GM12872 (cell line): ENCODE measurements around the gene TOP1.
A peak's percentile ranks its signal among the peaks of the same experiment; 100 is the strongest.

ENCODE experiments used
- TF ChIP-seq, protein P1 (sequence below): IDR thresholded peaks from 3 replicates; pipeline ENCODE4 v1.5.1; 2011; ENCODE audit warnings: low read depth, mild to moderate bottlenecking, low read length, moderate library complexity; ENCODE audit not compliant: insufficient read depth

TOP1 gene

DNA sequence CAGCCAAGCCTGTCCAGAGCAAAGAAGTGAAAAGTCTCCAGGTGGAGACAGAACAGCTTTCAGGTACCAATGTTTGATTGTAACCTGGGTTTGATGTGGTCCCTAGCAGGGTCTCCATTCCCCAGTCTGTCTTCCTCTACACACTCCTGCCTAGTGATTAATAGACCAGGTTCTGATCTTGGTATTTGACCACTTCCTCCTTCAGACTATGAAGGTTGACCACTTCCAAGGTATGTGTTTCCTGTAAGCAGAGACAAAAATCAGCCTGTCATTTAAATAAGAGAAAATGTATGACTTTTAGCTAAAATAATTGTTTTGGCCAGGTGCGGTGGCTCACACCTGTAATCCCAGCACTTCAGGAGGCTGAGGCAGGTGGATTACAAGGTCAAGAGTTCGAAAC lies 41.8 kb upstream of the TOP1 start:
- TF ChIP-seq, protein P1, sequence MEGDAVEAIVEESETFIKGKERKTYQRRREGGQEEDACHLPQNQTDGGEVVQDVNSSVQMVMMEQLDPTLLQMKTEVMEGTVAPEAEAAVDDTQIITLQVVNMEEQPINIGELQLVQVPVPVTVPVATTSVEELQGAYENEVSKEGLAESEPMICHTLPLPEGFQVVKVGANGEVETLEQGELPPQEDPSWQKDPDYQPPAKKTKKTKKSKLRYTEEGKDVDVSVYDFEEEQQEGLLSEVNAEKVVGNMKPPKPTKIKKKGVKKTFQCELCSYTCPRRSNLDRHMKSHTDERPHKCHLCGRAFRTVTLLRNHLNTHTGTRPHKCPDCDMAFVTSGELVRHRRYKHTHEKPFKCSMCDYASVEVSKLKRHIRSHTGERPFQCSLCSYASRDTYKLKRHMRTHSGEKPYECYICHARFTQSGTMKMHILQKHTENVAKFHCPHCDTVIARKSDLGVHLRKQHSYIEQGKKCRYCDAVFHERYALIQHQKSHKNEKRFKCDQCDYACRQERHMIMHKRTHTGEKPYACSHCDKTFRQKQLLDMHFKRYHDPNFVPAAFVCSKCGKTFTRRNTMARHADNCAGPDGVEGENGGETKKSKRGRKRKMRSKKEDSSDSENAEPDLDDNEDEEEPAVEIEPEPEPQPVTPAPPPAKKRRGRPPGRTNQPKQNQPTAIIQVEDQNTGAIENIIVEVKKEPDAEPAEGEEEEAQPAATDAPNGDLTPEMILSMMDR, result no peak

DNA sequence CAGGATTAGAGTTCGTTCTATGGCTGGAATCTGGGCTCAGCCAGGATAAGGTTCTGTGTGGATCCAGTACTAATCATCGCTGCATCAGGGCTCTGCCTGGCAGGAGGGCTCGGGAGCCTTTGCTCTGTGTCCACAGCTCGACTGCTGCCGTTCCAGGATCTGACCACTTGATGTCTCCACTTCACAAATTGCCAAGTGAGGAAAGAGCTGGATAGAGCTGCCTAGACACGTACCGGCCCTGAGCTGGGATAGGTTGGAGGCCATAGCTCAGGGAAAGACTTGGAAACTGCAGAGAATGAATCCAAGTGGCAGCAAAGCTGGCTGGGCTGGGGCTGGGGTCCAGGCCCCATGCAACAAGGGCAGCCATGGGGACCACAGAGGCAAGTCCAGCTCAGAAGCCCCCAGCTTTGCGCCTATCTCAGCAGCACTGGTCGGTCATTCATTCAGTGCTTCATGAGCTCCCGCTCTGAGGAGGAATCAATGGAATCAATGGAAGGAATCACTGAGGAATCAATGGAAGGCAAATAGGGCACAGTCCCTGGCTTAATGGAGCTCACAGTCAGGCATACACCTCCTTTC lies 38.0 kb upstream of the TOP1 start:
- TF ChIP-seq, protein P1, result peak; percentile 95

DNA sequence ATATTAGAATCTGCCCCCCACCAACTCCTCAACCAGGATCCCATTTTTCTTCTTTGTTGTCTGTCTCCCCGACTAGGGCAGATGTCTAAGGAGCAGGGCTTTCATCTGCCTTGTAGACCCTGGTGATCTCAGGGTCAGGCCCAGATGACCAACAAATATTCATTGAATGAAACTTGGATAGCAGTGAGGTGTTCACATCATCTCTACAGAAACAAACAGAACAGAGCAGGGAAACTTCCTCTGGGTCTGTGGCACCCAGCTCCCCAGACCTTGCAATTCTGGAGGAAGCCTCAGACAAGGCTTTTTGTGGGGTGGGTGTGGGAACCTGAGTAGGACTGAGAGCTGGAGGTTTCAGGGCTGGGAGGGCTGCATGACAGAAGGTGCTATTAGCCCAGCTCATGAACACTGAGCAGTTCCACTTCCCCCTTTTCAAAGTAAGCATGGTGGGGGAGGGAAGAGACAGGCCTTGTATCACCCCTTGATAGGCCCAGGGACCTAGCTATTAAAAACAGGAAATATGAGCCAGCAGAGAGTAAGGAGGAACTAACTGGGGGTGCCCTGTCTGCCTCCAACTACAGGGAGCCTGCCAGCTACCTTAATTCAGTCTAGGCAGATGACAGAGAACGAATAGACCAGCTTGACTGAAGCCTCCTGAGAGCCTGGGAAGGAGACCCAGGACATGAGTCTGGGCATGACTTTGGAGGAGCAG lies 37.3 kb upstream of the TOP1 start:
- TF ChIP-seq, protein P1, result no peak

DNA sequence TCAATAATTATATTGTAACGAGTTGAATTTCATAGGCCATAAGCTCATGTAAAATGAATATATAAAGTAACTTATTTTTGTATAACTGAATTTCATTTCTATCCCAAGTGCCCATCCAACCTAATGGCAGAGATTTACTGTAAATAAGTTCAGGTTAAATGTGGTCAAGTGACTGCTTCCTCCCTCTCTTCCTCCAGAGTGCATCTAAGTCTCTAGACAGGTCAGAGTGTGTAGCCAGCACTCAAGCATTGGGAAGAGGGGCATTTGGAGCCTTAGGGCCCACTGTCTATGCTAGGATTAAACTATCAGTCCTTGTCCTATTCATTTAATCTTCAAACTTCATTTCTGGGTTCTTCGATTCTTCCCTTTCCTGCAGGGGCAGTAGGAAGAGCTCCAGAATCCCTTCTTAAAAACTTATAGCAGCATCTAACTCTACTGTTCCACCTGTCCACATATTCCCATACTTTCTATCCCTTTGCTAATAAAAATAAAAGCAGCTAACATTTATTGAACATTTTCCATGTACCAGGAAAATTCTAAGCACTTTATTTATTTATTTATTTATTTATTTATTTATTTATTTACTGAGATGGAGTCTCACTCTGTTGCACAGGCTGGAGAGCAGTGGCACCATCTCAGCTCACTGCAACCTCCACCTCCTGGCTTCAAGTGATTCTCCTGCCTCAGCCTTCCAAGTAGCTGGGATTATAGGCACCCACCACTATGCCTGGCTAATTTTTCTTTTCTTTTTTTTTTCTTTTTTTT lies 36.1 kb upstream of the TOP1 start:
- TF ChIP-seq, protein P1, result no peak

DNA sequence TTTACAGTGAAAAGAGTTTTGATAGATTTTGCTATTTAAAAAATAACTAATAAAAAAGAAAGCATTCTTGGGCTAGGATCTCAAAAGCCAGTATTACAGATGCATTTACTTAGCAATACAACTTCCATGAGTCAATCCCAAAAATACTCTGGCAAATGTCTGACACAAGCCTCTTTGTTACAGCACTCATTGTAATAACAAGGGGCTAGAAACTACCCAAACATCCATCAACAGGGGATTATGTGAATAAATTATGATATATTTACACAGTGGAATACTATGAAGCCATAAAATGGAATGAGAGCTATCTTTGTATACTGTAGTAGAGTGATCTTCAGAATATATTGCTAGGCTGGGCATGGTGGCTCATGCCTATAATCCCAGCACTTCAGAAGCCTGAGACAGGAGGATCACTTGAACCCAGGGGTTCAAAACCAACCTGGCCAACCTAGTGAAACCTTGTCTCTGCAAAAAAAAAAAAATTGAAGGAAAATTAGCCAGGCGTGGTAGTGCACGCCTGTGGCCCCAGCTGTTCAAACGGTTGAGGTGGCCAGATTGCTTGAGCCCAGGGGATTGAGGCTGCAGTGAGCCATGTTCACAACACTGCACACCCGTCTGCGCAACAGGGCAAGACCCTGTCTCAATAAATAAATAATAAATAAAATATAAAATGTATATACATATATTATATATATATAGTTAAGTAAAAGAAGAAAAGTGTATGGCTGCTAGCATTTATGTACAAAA lies 34.7 kb upstream of the TOP1 start:
- TF ChIP-seq, protein P1, result no peak

DNA sequence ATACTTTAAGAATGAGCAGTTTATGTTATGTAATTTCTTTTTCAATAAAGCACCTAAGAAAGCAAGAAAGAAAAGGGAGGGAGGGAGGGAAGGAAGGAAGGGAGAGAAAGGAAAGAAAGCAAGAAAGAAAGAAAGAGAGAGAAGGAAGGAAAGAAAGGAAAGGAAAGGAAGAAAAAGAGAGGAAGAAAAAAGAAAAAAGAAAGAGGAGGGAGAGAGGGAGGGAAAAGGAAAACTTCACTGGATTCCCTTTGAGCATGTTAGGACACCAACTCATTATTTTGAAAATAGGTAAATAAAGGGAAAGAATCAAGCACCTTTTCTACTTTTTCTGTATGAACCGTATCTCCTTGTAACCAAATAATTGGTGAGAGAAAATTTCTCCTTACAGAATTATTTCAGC lies 32.3 kb upstream of the TOP1 start:
- TF ChIP-seq, protein P1, result no peak

DNA sequence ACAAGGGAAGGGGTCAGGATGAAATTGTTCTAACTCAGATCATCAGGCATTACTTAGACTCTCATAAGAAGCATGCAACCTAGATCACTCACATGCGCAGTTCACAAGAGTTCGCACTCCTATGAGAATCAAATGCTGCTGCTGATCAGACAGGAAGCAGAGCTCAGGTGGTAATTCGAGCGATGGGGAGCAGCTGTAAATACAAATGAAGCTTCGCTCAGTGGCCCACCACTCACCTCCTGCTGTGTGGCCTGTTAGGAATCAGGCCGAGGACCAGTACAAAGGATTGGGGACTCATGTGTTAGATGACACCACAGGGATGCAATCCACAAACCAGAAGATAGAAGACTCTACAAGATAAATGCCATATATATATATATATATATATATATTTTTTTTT lies 31.5 kb upstream of the TOP1 start:
- TF ChIP-seq, protein P1, result no peak
